ENCODE data around the gene HOOK2. TPM values are rescaled to one million over a fixed set of nuclear protein-coding genes. Genes with fewer than 3 reads are reported as not detected.

HOOK2 gene
- total RNA-seq, 1 donor from 2014 or later: 45.1 TPM

DNA sequence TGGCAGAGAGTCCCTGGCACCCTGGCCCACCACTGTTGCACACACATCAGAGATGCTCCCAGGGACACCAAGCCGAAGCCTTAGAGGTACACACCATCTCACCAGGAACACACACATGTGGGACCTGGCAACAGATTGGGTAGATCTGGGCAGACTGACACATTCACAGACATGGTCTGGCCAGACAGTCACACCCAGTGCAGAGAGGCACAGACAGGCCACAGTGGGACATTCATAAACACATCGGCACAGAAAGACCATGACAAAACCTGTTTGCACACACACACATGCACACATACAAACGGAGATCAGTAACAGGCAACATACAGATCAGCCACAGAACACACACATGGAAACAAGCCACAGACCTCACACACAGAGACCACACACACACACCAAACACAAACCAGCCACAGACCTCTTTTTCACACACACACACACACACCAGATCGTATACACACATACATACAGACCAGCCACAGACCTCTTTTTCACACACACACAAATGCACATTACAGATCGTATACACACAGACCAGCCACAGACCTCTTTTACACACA lies 9.6 kb upstream of the HOOK2 start:
- DNase-seq (ENCODE audit: low spot score): no peak
- intact Hi-C loops (cut with DNase I): no loop called here
- ATAC-seq: no peak

DNA sequence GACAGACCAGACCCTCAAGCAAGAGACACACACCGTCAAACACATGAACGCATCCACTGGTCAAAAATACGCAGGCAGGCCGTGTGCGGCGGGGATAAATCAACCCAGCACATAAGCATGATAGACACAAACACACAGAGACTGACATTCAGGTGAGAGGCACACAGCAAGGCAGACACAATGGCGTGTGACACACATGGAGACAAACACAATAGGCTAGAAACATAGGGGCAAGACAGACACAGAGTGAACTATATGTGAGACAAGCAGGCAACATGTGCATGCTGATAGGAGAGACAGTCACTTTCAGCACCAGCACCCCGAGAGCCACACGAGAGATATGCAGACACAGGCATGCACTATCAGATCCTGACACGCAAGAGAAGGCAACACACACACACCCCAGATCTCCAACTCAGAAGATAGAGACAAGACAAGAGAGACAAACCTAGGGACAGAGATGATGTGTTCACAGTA lies 9.1 kb upstream of the HOOK2 start:
- no peak for DNase-seq (ENCODE audit: low spot score)
- no peak for ATAC-seq
- intact Hi-C loops (cut with DNase I): no loop called here

DNA sequence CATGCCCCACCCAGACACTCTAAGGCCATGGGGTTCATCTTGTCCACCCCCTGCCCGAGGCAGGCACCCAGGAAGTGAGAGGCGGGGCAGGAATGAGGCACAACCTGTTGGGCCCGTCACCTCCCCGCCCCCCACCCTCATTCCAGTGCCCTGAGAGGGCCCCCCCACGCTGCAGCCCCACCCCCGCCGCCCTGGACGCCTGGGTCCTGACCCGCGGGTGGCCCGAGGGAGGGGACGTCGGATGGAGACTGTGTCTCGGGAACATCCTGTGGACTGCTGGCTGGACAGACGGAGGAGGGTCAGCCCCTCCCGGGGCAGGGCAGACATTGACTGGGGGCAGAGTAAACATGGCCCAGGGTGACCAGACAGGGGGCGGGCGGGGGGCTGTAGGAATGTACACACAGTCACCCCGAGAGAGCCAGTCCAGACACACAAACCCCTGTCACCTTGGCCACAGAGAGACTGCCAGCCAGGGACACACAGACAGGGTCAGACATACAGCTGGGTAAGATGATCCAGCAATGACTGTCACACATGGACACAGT lies 8.6 kb upstream of the HOOK2 start:
- ATAC-seq: no peak
- no peak for DNase-seq (ENCODE audit: low spot score)
- intact Hi-C loops (cut with DNase I): no loop called here

- DNase-seq (ENCODE audit: low spot score) (no peak), ATAC-seq (no peak)
- intact Hi-C loops (cut with DNase I): no loop called here
These were observed 8.0 kb upstream of the HOOK2 start for GRCh38 chr19:12783291-12783848.

- intact Hi-C loops (cut with DNase I): no loop called here
- ATAC-seq (peak; percentile 63), DNase-seq (ENCODE audit: low spot score) (peak; percentile 95)
These were observed 7.3 kb upstream of the HOOK2 start for GRCh38 chr19:12782424-12783290.

GRCh38 chr19:12782174-12782423 lies 6.7 kb upstream of the HOOK2 start:
- ATAC-seq (no peak), DNase-seq (ENCODE audit: low spot score) (no peak)
- intact Hi-C loops (cut with DNase I): no loop called here

GRCh38 chr19:12779162-12779993 lies 4.0 kb upstream of the HOOK2 start:
- intact Hi-C loops (cut with DNase I): no loop called here
- ATAC-seq: peak; percentile 6
- DNase-seq (ENCODE audit: low spot score): peak; percentile 77

GRCh38 chr19:12778905-12779161 lies 3.5 kb upstream of the HOOK2 start:
- no peak for DNase-seq (ENCODE audit: low spot score)
- ATAC-seq: no peak
- intact Hi-C loops (cut with DNase I): no loop called here

- ATAC-seq: peak; percentile 56
- peak; percentile 85 for DNase-seq (ENCODE audit: low spot score)
- intact Hi-C loops (cut with DNase I): no loop called here
These were observed 2.9 kb upstream of the HOOK2 start for GRCh38 chr19:12778017-12778904.

- ATAC-seq: peak; percentile 68
- intact Hi-C loops (cut with DNase I): loop anchor here (2.0 kb wide), 1 partner anchor 17 kb away; no protein-coding TSS in a partner anchor
- peak; percentile 91 for DNase-seq (ENCODE audit: low spot score)
These were observed 2.1 kb upstream of the HOOK2 start for GRCh38 chr19:12777217-12778016.

GRCh38 chr19:12773571-12773970 lies 1.8 kb downstream of the HOOK2 start:
- intact Hi-C loops (cut with DNase I): no loop called here
- ATAC-seq (no peak), DNase-seq (ENCODE audit: low spot score) (no peak)

GRCh38 chr19:12772323-12772722 lies 3.0 kb downstream of the HOOK2 start:
- intact Hi-C loops (cut with DNase I): no loop called here
- no peak for ATAC-seq
- DNase-seq (ENCODE audit: low spot score): no peak

DNA sequence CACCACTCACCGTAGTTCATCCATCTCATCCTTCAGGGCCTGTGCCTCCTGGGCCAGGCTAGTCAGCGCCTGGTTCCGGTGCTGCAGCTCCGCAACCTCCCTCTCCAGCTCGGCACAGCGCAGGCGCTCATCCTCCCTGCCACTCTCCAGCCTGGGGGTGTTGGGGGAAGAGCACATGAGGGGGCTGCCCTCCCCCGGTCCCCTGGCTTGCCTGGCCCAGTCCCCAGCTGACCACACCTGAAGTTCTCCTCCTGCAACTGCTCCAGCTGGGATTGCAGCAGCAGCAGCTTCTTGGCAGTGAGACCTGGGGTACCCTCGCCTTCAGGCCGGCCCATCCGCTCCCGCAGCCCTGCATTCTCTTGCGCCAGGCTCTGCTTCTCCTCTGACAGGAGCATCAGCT lies 4.4 kb downstream of the HOOK2 start:
- intact Hi-C loops (cut with DNase I): no loop called here
- no peak for DNase-seq (ENCODE audit: low spot score)
- no peak for ATAC-seq

DNA sequence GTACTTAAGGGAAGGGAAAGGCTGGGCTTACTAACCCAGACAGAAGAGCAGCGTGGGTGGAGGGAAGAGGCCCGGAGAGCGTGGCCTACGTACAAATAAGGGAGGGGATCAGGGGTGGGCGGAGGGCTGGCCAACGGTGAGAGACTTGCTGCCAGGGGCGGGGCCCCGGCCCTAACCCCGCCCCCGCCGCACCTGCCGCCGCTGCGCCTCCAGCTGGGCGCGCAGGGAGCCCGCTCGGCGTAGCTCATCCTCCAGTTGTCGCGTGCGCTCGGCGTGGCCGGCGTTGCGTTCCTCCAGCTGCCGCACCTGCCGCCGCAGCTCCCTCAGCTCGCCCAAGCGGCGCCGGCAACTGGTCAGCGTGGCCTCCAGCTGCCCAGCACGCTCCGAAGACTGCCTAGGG lies 5.7 kb downstream of the HOOK2 start:
- no peak for DNase-seq (ENCODE audit: low spot score)
- intact Hi-C loops (cut with DNase I): no loop called here
- no peak for ATAC-seq

- no peak for DNase-seq (ENCODE audit: low spot score)
- ATAC-seq: no peak
- intact Hi-C loops (cut with DNase I): no loop called here
These were observed 7.7 kb downstream of the HOOK2 start for GRCh38 chr19:12767666-12768065.

DNA sequence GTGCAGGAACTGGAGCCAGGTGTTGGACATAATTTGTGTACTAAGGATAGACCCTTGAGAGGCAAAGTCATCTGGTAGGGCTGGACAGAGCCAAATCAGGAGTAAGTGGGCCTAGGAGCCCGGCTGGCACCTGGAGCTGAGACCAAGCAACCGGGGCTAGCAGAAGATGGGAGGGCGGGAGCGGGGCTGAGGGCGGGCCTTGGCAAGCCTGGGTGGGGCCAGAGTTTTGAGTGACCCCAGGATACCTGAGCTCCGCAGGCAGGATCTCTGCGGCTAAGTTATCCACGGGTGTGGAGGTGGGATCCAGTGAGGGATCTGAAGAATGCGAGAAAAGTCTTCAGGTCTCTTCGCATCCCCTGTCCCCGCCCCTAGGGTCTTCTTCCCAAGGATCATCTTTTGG lies 8.2 kb downstream of the HOOK2 start:
- intact Hi-C loops (cut with DNase I): no loop called here

DNA sequence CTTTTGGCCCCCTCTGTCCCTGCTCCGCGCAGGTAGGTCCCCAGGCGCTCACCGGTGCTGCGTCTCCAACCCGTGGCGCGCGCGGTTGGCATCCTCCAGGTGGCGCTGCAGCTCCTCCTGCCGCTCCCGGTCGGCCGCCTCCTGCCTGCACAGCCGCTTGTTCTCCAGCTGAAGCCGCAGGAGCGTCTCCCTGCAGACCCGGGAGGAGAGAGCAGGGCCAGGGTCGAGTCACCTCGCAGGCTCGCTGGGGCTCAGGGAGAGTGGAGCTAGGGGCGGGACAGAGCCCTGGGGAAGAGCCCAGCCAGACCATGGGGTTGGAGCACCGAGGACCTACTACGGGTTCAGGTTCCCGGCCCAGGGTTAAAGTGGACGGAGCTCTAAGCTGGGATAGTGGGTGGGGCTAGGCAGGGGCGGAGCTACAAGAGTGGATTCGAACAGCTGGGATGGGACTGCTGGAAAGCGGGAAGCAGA lies 9.3 kb downstream of the HOOK2 start:
- DNase-seq (ENCODE audit: low spot score) (peak; percentile 86), ATAC-seq (peak; percentile 89)
- intact Hi-C loops (cut with DNase I): no loop called here

More for the DNA sequence above, 8.2 kb downstream of the HOOK2 start:
- ATAC-seq (no peak), DNase-seq (ENCODE audit: low spot score) (no peak)

DNA sequence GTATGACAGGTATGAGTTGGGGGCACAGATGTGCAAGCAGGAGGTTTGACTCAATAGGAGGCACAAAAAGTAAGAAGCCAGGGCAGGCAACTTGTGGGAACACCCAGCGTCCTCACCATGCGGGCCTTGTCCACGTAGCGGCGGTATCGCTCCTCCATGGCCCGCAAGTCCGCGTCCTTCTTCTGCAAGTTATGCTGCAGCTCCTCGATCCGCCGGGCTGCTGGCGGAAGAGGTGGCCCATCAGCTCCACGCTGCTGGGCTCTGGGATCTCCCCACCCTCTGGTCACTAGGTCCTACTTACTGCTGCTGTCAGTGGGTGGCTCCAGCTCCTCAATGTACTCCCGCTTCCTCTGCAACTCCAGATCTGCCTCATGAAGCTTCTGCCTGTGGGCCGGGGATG lies 10.7 kb downstream of the HOOK2 start:
- intact Hi-C loops (cut with DNase I): loop anchor here (5.0 kb wide), 1 partner anchor 38 kb away; the partner anchor contains the start of genes PRDX2 and THSD8
- ATAC-seq (no peak), DNase-seq (ENCODE audit: low spot score) (no peak)

Measured in sciatic nerve (tissue), 2 donors.